Neural cell (in vitro differentiated cells): ENCODE data around the gene RPS17.

ENCODE experiments used
- EP300 ChIP-seq: fragments of 450-650 bp; conservative IDR thresholded peaks from 2 replicates; pipeline ENCODE4 v1.6.1; 2014; ENCODE audit warnings: antibody characterized with exemption, mild to moderate bottlenecking, moderate library complexity; ENCODE audit not compliant: poor library complexity, severe bottlenecking
- TF ChIP-seq, protein P1 (sequence below): fragments of 450-650 bp; IDR thresholded peaks from 2 replicates; pipeline ENCODE4 v1.5.1; 2014; ENCODE audit warnings: antibody characterized with exemption, mild to moderate bottlenecking, moderate library complexity; ENCODE audit not compliant: poor library complexity, severe bottlenecking

DNA sequence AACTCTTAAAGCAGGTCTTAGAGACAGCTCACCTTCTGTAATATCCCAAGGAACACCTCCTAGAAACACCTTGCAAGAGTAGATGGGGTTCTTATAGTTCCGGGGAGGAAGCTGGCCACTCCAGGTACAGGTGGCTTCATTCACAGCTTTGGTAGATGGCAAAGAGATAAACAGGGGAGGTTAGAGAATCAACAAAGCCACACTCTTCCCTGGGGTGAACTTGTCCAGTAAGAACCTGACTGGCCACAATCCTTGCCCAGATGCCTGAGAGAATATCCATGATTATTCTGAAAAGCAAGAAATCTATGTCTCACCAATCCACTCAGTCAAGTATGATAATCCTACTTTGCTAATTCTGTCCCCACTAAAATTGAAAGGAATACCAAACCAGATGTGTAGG is 13.6 kb upstream of the RPS17 start:
- TF ChIP-seq, protein P1, sequence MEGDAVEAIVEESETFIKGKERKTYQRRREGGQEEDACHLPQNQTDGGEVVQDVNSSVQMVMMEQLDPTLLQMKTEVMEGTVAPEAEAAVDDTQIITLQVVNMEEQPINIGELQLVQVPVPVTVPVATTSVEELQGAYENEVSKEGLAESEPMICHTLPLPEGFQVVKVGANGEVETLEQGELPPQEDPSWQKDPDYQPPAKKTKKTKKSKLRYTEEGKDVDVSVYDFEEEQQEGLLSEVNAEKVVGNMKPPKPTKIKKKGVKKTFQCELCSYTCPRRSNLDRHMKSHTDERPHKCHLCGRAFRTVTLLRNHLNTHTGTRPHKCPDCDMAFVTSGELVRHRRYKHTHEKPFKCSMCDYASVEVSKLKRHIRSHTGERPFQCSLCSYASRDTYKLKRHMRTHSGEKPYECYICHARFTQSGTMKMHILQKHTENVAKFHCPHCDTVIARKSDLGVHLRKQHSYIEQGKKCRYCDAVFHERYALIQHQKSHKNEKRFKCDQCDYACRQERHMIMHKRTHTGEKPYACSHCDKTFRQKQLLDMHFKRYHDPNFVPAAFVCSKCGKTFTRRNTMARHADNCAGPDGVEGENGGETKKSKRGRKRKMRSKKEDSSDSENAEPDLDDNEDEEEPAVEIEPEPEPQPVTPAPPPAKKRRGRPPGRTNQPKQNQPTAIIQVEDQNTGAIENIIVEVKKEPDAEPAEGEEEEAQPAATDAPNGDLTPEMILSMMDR, result no peak
- no peak for TF ChIP-seq EP300
